Measurements from ENCODE around the gene DERL3.

DNA sequence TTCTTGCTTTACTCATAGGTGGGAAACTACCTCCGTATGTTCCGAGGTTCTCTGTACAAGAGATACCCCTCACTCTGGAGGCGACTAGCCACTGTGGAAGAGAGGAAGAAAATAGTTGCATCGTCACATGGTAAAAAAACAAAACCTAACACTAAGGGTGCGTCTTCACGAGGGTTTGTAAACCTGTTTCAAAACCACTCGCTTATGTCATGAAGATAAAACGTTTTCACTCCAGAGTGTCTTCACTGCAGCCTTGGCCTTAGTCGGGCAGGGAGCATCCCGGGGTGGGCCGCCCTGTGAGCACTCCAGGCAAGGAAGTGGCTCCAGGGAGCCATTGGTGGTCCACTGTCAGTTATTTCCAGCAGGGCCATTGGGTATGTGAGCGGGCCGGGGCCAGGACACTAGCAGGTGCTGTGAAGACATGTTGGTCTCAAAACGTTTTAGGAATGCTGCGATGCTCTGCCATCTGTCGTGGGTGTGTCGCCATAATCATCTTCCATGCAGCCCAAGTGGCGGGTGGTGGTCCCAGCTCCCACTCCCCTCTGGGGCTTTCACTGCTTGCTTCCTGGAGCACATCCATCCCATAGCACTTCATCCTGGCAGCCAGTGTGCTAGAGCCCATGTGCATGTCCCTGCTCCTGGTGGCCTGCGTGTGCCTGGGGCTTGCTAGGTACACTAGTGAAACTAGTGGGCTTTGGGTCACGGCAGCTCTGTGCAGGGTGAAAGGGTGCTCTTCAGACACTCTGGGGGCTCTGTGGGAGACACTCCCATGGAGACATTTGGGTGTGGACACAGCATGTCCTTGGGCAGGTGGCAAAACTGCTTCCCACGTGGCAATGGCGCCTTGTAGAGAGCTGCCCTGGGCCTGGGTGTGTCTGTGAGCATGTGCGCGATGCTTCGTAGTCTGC lies 46.8 kb downstream of the DERL3 start:
- no peak for TF ChIP-seq ZNF274 (IDR thresholded peaks at IDR 0.05; ENCODE audit: low read depth, low read length)
- TF ChIP-seq SUZ12 (IDR thresholded peaks at IDR 0.05; ENCODE audit: extremely low read depth, insufficient read depth, insufficient read length), result no peak
- TF ChIP-seq YY1 (IDR thresholded peaks at IDR 0.05; ENCODE audit: insufficient read depth, insufficient read length), result no peak
